ENCODE results near the gene ZFR2.

ZFR2 gene

DNA sequence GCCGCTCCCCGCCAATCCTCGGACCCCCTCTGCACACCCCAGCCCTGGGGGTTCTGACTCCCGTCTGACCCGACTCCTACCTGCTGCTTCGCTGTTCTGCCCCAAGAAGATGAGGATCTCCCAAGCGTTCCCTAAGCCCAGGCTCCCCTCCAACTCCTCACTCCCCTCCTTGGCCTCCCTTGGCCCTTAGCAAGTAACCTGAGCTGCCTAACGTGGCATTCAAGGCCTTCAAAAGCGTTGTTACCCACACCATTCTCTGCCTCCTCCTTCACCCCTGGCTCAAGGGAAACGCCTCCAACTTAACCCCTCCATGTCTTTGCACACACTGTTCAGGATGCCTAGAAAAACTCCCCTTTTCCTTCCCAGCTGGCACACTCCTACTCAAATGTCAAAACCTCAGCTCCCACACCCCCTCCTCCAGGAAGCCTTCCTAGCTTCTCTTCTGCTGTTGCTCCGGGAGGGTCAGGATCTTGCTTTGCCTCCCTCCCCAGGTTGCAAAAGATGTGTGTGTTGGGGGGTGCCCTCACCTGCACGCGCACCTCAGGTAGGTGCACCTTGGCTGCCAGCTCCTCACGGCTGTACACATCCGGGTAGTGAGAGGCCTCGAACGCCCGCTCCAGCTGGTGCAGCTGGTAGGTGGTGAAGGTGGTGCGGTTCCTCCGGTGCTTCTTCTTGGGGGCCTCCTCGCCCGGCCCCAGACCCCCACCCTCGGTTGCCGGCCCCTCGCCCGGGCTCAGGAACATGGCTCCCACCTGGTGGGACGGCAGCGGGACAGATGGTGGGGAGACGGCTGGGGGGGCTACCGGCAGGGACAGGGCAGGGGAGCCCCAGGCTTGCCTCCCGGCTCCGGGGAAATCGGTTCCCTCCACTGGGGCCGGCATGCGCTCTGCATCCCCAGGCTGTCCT is 97.6 kb downstream of the ZFR2 start:
- H3K4me3 ChIP-seq (ENCODE audit: low read depth, low read length): no peak overlapping the region
- no peak for DNase-seq (ENCODE audit: low read depth)
- TF ChIP-seq, protein P1, sequence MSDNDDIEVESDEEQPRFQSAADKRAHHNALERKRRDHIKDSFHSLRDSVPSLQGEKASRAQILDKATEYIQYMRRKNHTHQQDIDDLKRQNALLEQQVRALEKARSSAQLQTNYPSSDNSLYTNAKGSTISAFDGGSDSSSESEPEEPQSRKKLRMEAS (IDR thresholded peaks at IDR 0.05; ENCODE audit: low read depth, low read length): no peak

DNA sequence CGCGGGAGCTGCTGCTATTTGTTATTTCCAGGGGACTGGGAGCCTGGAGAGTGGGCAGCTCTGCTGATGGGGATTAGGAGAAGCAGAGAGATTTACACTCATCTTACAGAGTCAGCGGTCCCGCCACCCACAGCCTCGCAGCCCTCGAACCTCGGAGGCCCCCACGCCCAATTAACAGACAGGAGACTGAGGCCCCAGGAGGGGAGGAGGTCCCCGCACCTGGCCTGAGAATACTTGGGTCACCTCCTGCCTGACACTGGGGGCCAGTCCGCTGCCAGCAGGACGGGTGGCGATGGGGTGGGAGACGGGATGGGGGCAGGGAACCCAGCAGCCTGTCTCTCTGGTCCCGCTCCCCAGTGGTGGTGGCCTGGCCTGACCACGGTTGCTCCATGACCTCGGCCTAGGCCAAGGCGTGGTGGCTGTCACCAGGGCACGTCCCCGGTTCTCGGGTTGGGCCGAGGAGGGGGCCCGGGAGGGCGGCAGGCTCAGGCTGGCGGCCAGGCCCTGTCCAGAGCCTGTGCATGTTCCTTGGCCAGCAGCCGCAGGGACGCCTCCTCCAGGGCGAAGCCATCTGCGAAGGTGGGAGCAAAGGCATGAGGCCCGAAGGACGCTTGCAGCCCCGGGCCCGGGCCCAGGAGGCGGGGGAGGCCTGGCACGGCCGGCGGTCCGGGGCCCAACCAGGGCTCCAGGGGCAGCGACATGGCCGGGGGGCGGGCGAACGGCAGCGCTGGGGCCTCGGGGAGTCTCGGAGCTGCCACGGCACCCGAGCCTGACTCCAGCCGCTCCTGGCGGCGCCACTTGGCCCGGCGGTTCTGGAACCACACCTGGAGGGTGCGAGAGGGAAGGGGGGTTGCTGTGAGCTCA is 98.5 kb downstream of the ZFR2 start:
- H3K4me3 ChIP-seq (ENCODE audit: low read depth, low read length): no peak overlapping the region
- no peak for DNase-seq (ENCODE audit: low read depth)
- TF ChIP-seq, protein P2, sequence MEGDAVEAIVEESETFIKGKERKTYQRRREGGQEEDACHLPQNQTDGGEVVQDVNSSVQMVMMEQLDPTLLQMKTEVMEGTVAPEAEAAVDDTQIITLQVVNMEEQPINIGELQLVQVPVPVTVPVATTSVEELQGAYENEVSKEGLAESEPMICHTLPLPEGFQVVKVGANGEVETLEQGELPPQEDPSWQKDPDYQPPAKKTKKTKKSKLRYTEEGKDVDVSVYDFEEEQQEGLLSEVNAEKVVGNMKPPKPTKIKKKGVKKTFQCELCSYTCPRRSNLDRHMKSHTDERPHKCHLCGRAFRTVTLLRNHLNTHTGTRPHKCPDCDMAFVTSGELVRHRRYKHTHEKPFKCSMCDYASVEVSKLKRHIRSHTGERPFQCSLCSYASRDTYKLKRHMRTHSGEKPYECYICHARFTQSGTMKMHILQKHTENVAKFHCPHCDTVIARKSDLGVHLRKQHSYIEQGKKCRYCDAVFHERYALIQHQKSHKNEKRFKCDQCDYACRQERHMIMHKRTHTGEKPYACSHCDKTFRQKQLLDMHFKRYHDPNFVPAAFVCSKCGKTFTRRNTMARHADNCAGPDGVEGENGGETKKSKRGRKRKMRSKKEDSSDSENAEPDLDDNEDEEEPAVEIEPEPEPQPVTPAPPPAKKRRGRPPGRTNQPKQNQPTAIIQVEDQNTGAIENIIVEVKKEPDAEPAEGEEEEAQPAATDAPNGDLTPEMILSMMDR (IDR thresholded peaks at IDR 0.05; ENCODE audit: low read depth, low read length): no peak
- no peak for TF ChIP-seq MYC (IDR thresholded peaks at IDR 0.05; ENCODE audit: low read depth, low read length)
- TF ChIP-seq, protein P1 (IDR thresholded peaks at IDR 0.05; ENCODE audit: low read depth, low read length): no peak
- TF ChIP-seq POLR2A (IDR thresholded peaks at IDR 0.05; ENCODE audit: extremely low read depth, insufficient read length): no peak

DNA sequence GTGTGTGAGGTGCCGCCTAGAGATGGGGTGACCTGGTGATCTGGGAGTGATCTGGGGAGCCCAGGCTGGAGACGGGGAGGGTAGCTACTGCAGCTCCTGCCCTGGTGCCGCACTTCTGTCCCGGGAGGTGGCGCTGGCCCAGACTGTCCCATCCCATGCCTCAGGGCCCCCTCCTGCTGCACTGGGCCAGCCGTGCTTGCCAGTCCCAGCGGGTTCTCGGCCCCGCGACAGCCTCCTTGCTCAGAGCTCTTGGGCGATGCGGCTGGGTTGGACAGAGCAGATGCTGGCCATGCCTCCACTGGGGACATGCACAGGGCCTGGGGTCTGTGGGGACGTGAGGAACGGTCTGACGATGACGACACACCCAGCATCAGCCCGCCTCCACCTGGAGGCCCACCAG is 99.3 kb downstream of the ZFR2 start:
- TF ChIP-seq, protein P1 (IDR thresholded peaks at IDR 0.05; ENCODE audit: low read depth, low read length): no peak
- no peak for TF ChIP-seq MYC (IDR thresholded peaks at IDR 0.05; ENCODE audit: low read depth, low read length)
- TF ChIP-seq, protein P2 (IDR thresholded peaks at IDR 0.05; ENCODE audit: low read depth, low read length): no peak
- TF ChIP-seq POLR2A (IDR thresholded peaks at IDR 0.05; ENCODE audit: extremely low read depth, insufficient read length): no peak
- no peak overlapping the region for H3K4me3 ChIP-seq (ENCODE audit: low read depth, low read length)
- no peak for DNase-seq (ENCODE audit: low read depth)

DNA sequence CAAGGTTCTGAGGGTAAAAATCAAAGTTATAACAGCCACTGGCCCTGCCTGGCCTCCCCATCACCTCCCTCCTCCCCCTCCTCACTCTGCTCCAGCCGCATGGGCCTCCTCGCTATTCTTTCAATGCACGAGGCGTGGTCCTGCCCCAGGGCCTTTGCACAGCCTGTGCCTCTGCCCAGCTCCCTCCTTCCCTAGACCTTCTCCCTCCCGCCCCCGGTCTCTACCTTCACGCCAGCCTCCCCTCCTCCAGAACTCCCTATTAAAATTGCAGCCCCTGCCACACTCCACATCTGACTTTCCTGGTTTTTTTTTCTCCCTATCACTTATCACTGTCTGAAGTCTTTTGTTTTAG is 100.1 kb downstream of the ZFR2 start:
- no peak for TF ChIP-seq MYC (IDR thresholded peaks at IDR 0.05; ENCODE audit: low read depth, low read length)
- TF ChIP-seq, protein P2 (IDR thresholded peaks at IDR 0.05; ENCODE audit: low read depth, low read length): no peak
- TF ChIP-seq, protein P1 (IDR thresholded peaks at IDR 0.05; ENCODE audit: low read depth, low read length): no peak
- TF ChIP-seq POLR2A (IDR thresholded peaks at IDR 0.05; ENCODE audit: extremely low read depth, insufficient read length): no peak
- no peak for DNase-seq (ENCODE audit: low read depth)
- H3K4me3 ChIP-seq (ENCODE audit: low read depth, low read length): no peak overlapping the region

DNA sequence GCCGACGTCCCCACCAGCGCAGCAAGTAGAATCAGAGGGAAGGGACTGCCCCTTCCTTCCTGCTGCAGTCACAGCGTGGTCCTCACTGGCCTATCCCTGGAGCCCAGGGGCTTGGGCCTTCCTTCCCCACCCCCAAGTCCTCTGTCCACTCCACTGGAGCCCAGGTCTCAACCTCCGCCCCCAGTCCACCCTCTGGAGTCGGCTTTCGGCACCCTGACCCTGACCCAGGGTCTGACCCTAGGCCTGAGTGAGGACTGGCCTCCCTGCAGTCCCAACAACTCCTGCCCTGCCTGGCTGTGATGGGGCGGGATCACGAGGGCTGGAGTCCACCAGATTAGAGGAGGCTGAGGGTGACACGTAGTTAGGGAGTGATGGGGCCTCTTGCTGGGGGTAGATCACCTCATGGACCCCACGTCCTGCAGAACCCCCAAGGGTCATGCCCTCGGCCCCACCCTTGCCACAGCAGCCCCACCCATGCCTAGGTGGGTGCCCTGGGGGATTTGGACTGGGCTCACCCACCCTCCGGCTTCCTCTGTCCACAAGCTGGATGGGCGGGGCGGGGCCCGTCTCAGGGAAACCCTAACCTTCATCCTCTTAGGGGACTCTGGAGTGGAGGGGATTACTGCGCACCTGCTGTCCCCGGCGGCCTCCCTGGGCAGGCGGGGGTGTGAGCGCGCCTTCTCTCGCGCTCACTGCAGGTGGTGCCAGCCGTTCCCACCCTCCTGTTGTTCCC is 100.7 kb downstream of the ZFR2 start:
- TF ChIP-seq, protein P2 (IDR thresholded peaks at IDR 0.05; ENCODE audit: low read depth, low read length): no peak
- no peak for TF ChIP-seq POLR2A (IDR thresholded peaks at IDR 0.05; ENCODE audit: extremely low read depth, insufficient read length)
- TF ChIP-seq, protein P1 (IDR thresholded peaks at IDR 0.05; ENCODE audit: low read depth, low read length): no peak
- TF ChIP-seq MYC (IDR thresholded peaks at IDR 0.05; ENCODE audit: low read depth, low read length): no peak
- no peak overlapping the region for H3K4me3 ChIP-seq (ENCODE audit: low read depth, low read length)
- no peak for DNase-seq (ENCODE audit: low read depth)

Data from NB4 (cell line).